HCT116 (cell line): ENCODE data around the gene ALDOC. TPM values are rescaled to one million over a fixed set of nuclear protein-coding genes. Genes with fewer than 3 reads are reported as not detected.

Experiments used
- ATAC-seq: fragments of 200-7000 bp; cut with Tn5 transposase; 2 replicates; pipeline ENCODE4 v1.9.1; 2020; ENCODE audit warnings: mild to moderate bottlenecking, moderate library complexity
- BruUV-seq: library from RNA; stranded (reverse); fragments of 400-500 nt; replicated peaks from 2 replicates; lab custom pipeline; 2021; lab: Mats Ljungman, UMichigan
- CTCF ChIA-PET: fragments of 300-600 bp; sonication (Branson Sonifier 250); formaldehyde crosslinking; loops from one replicate; lab custom pipeline; 2021; ENCODE audit warnings: antibody characterized with exemption; lab: Charles Lee
- POLR2A ChIA-PET: fragments of 300-600, 350-600 bp; sonication (Branson Sonifier 250); formaldehyde crosslinking; loops from one replicate; lab custom pipeline; 2021; ENCODE audit warnings: antibody characterized with exemption; lab: Charles Lee
- RAD21 ChIA-PET, 2 experiments: fragments of 300-600 bp; sonication (Branson Sonifier 250); formaldehyde crosslinking; loops; one replicate each; lab custom pipeline; 2023; ENCODE audit warnings: low total read pairs in 2 of 2; ENCODE audit not compliant: uncharacterized antibody in 2 of 2, unreplicated experiment in 2 of 2, low non-redundant PET in 1 of 2; lab: Charles Lee
- DNase-seq: peaks from one replicate; pipeline ENCODE4 v3.0.0-alpha.2; 2010; ENCODE audit warnings: low read depth, low spot score
- H2AFZ ChIP-seq: fragments of 200-600 bp; shearing (Covaris generic), sonication (generic); 2 replicates; pipeline ENCODE4 v1.6.1; 2017; ENCODE audit warnings: low read depth, mixed run types, mixed read lengths, antibody characterized with exemption, low read length; ENCODE audit not compliant: poor library complexity, severe bottlenecking
- H3K27ac ChIP-seq: 2 replicates; pipeline ENCODE4 v1.5.1; 2012; ENCODE audit warnings: low read depth, low read length
- H3K27me3 ChIP-seq: fragments of 200-600 bp; sonication (generic); 2 replicates; pipeline ENCODE4 v1.6.1; 2016; ENCODE audit warnings: mixed run types, low read length, mixed read lengths; ENCODE audit not compliant: insufficient read depth
- H3K36me3 ChIP-seq, 2 experiments: fragments of 200-500 bp in 1 of 2; fragments of 200-600 bp in 1 of 2; sonication (Bioruptor generic) in 1 of 2; sonication (generic) in 1 of 2; 2 replicates each; pipeline versions ENCODE4 v1.5.1 to v1.6.1; 2014 to 2016; ENCODE audit warnings: low read length in 2 of 2, inconsistent platforms in 1 of 2, mixed read lengths in 1 of 2, mixed run types in 1 of 2; ENCODE audit not compliant: insufficient read depth in 2 of 2, control insufficient read depth in 1 of 2
- H3K4me1 ChIP-seq, 2 experiments: fragments of 200-600 bp in 1 of 2; sonication (generic) in 1 of 2; 2 replicates each; pipeline versions ENCODE4 v1.5.1 to v1.6.1; 2012 to 2017; ENCODE audit warnings: low read length in 2 of 2, inconsistent platforms in 1 of 2, mild to moderate bottlenecking in 1 of 2, mixed read lengths in 1 of 2, mixed run types in 1 of 2, moderate library complexity in 1 of 2; ENCODE audit not compliant: insufficient read depth in 2 of 2, control insufficient read depth in 1 of 2
- H3K4me2 ChIP-seq: fragments of 200-600 bp; sonication (generic); 2 replicates; pipeline ENCODE4 v1.6.1; 2017; ENCODE audit warnings: mixed run types, low read length, mixed read lengths
- H3K4me3 ChIP-seq, 2 experiments: fragments of 200-600 bp in 1 of 2; sonication (generic) in 1 of 2; replicated peaks in 1 of 2; 2 replicates each; pipeline ENCODE4 v1.5.1; 2011 to 2016; ENCODE audit warnings: low read length in 2 of 2, control low read depth in 1 of 2, low read depth in 1 of 2, mild to moderate bottlenecking in 1 of 2, mixed read lengths in 1 of 2, mixed run types in 1 of 2
- H3K79me2 ChIP-seq: fragments of 200-600 bp; sonication (generic); 2 replicates; pipeline ENCODE4 v1.6.1; 2017; ENCODE audit warnings: mild to moderate bottlenecking, mixed run types, low read length, moderate library complexity, mixed read lengths; ENCODE audit not compliant: insufficient read depth
- H3K9ac ChIP-seq: fragments of 200-600 bp; sonication (generic); 2 replicates; pipeline ENCODE4 v1.6.1; 2016; ENCODE audit warnings: low read length, mixed read lengths
- H3K9me2 ChIP-seq: fragments of 200-600 bp; sonication (generic), shearing (Covaris generic); 2 replicates; pipeline ENCODE4 v1.6.1; 2017; ENCODE audit warnings: mixed run types, mild to moderate bottlenecking, moderate library complexity; ENCODE audit not compliant: insufficient read depth
- H3K9me3 ChIP-seq, 2 experiments: fragments of 200-500 bp in 1 of 2; fragments of 200-600 bp in 1 of 2; sonication (Bioruptor generic) in 1 of 2; sonication (generic) in 1 of 2; 2 replicates each; pipeline ENCODE4 v1.6.1; 2014 to 2017; ENCODE audit warnings: low read length in 2 of 2, mixed read lengths in 2 of 2, inconsistent platforms in 1 of 2, low read depth in 1 of 2, mild to moderate bottlenecking in 1 of 2, mixed run types in 1 of 2, moderate library complexity in 1 of 2; ENCODE audit not compliant: control insufficient read depth in 1 of 2, insufficient read depth in 1 of 2
- H4K20me1 ChIP-seq: fragments of 200-600 bp; sonication (generic), shearing (Covaris generic); 2 replicates; pipeline ENCODE4 v1.6.1; 2017; ENCODE audit warnings: mixed run types, mild to moderate bottlenecking, moderate library complexity; ENCODE audit not compliant: insufficient read depth
- ELF1 ChIP-seq: IDR thresholded peaks from 2 replicates; pipeline ENCODE4 v1.6.1; 2012; ENCODE audit warnings: low read depth, borderline replicate concordance
- POLR2A ChIP-seq: IDR thresholded peaks from 2 replicates; pipeline ENCODE4 v1.7.0; 2011; ENCODE audit warnings: borderline replicate concordance; ENCODE audit not compliant: insufficient read depth, insufficient read length; ENCODE audit errors: extremely low read depth
- RAD21 ChIP-seq: IDR thresholded peaks from 2 replicates; pipeline ENCODE4 v1.6.1; 2012; ENCODE audit warnings: low read depth, mild to moderate bottlenecking
- SIN3A ChIP-seq: IDR thresholded peaks from 2 replicates; pipeline ENCODE4 v1.6.1; 2012; ENCODE audit warnings: low read depth
- SRF ChIP-seq: IDR thresholded peaks from 2 replicates; pipeline ENCODE4 v1.6.1; 2012; ENCODE audit warnings: low read depth
- YY1 ChIP-seq: IDR thresholded peaks from 2 replicates; pipeline ENCODE4 v1.6.1; 2011; ENCODE audit warnings: low read length, low read depth, moderate library complexity, mild to moderate bottlenecking; ENCODE audit not compliant: insufficient replicate concordance; ENCODE audit errors: extremely low read depth
- ZFX ChIP-seq: fragments of 450-650 bp; IDR thresholded peaks from 2 replicates; pipeline ENCODE4 v1.6.1; 2017
- intact Hi-C: fragments of 100-400 bp; cut with micrococcal nuclease; formaldehyde crosslinking; loops from 2 replicates; pipeline ENCODE4 v1.10.0; 2022
- total RNA-seq: library from RNA; stranded (reverse); gene quantifications from one replicate; pipeline ENCODE4 v1.2.1, GENCODE V29; 2021; ENCODE audit not compliant: unreplicated experiment

ALDOC gene
- total RNA-seq, 1 experiment from 2014 or later = 82.8 TPM

- DNase-seq (no peak), ATAC-seq (no peak)
- Histone ChIP-seq H3K9ac (no peak overlapping the region), H3K27me3 (no peaks in the 10 kb centered on the region), H3K9me3 (no peaks in the 10 kb centered on the region), H3K79me2 (no peaks in the 10 kb centered on the region), H3K9me2 (no peaks in the 10 kb centered on the region), H3K4me3 (no peak overlapping the region), H3K4me1 (peaks cover 0 to 8% of the 10 kb centered on the region in 2 experiments; a peak in 2 of 4 replicates), H3K4me2 (no peak overlapping the region), H3K27ac (no peak overlapping the region), H4K20me1 (no peaks in the 10 kb centered on the region), H3K36me3 (no peaks in the 10 kb centered on the region), H2AFZ (no peak overlapping the region)
- no TSS peak for BruUV-seq
- TF ChIP-seq ZFX (no peak), RAD21 (no peak), ELF1 (no peak), POLR2A (no peak), YY1 (no peak), SIN3A (no peak), SRF (no peak)
- intact Hi-C loops = no loop called here
- ChIA-PET POLR2A (no interaction called here), RAD21 (no interaction called here), CTCF (no interaction called here)
Measured at GRCh38 chr17:28523186-28523585, 53.5 kb downstream of the ALDOC start.

Other genes starting within 250 kb of the ALDOC start
- gene IFT20, start 241.4 kb downstream of the ALDOC start, total RNA-seq = 21.7 TPM
- gene TNFAIP1, start 241.1 kb downstream of the ALDOC start, total RNA-seq = 33.4 TPM
- gene POLDIP2, start 219.4 kb downstream of the ALDOC start, total RNA-seq = 78.0 TPM
- gene SEBOX, start 211.7 kb downstream of the ALDOC start, total RNA-seq = not detected
- 1.5 TPM for gene VTN, start 206.6 kb downstream of the ALDOC start, total RNA-seq
- 1.3 TPM for gene SARM1, start 205.2 kb downstream of the ALDOC start, total RNA-seq
- gene SLC46A1, start 170.7 kb downstream of the ALDOC start, total RNA-seq = 17.8 TPM
- not detected for gene SLC13A2, start 103.3 kb downstream of the ALDOC start, total RNA-seq
- gene FOXN1, start 70.5 kb downstream of the ALDOC start, total RNA-seq = not detected
- 43.2 TPM for gene UNC119, start 24.3 kb downstream of the ALDOC start, total RNA-seq
- 45.8 TPM for gene PIGS, start 5.4 kb downstream of the ALDOC start, total RNA-seq
- gene SPAG5, start 22.1 kb upstream of the ALDOC start, total RNA-seq = 94.9 TPM
- gene RSKR, start 37.3 kb upstream of the ALDOC start, total RNA-seq = 18.9 TPM
- gene BLTP2, start 68.3 kb upstream of the ALDOC start, total RNA-seq = 140 TPM
- gene SDF2, start 85.0 kb upstream of the ALDOC start, total RNA-seq = 41.3 TPM
- gene SUPT6H, start 85.3 kb upstream of the ALDOC start, total RNA-seq = 62.1 TPM
- 0.96 TPM for gene PROCA1, start 135.0 kb upstream of the ALDOC start, total RNA-seq
- gene RAB34, start 141.0 kb upstream of the ALDOC start, total RNA-seq = 0.59 TPM
- 2,087 TPM for gene RPL23A, start 143.1 kb upstream of the ALDOC start, total RNA-seq
- gene TLCD1, start 149.3 kb upstream of the ALDOC start, total RNA-seq = 28.3 TPM
- 7.0 TPM for gene NEK8, start 151.9 kb upstream of the ALDOC start, total RNA-seq
- 127 TPM for gene TRAF4, start 167.1 kb upstream of the ALDOC start, total RNA-seq